HEK293 (cell line): ENCODE results near the gene LENEP.
A peak's percentile ranks its signal among the peaks of the same experiment; 100 is the strongest.

ENCODE experiments used
- EGR2 ChIP-seq: fragments of 450-650 bp; formaldehyde crosslinking; IDR thresholded peaks from 2 replicates; pipeline ENCODE4 v1.5.1; 2016; ENCODE audit warnings: low read depth, missing biosample characterization, missing genetic modification characterization
- FEZF1 ChIP-seq: fragments of 450-650 bp; formaldehyde crosslinking; IDR thresholded peaks from 2 replicates; pipeline ENCODE4 v1.5.1; 2016; ENCODE audit warnings: missing biosample characterization, missing genetic modification characterization
- KLF9 ChIP-seq: fragments of 450-650 bp; formaldehyde crosslinking; IDR thresholded peaks from 2 replicates; pipeline ENCODE4 v1.5.1; 2016; ENCODE audit warnings: missing biosample characterization, missing genetic modification characterization, low read depth
- REPIN1 ChIP-seq: fragments of 450-650 bp; formaldehyde crosslinking; IDR thresholded peaks from 2 replicates; pipeline ENCODE4 v1.5.1; 2017; ENCODE audit warnings: missing biosample characterization, missing genetic modification characterization, low read depth
- SALL2 ChIP-seq: fragments of 450-650 bp; formaldehyde crosslinking; IDR thresholded peaks from 2 replicates; pipeline ENCODE4 v1.5.0; 2017; ENCODE audit warnings: missing biosample characterization, mild to moderate bottlenecking, missing genetic modification characterization, borderline replicate concordance
- SCRT1 ChIP-seq: fragments of 450-650 bp; formaldehyde crosslinking; IDR thresholded peaks from 2 replicates; pipeline ENCODE4 v1.5.1; 2016; ENCODE audit warnings: missing biosample characterization, missing genetic modification characterization, borderline replicate concordance
- YY1 ChIP-seq: fragments of 450-650 bp; formaldehyde crosslinking; IDR thresholded peaks from 2 replicates; pipeline ENCODE4 v1.5.1; 2018; ENCODE audit warnings: missing biosample characterization, missing genetic modification characterization
- ZBTB48 ChIP-seq: fragments of 450-650 bp; formaldehyde crosslinking; IDR thresholded peaks from 2 replicates; pipeline ENCODE4 v1.5.1; 2016; ENCODE audit warnings: missing biosample characterization, missing genetic modification characterization
- ZIC2 ChIP-seq: fragments of 450-650 bp; formaldehyde crosslinking; IDR thresholded peaks from 2 replicates; pipeline ENCODE4 v1.5.1; 2016; ENCODE audit warnings: missing biosample characterization, missing genetic modification characterization
- ZNF223 ChIP-seq: fragments of 450-650 bp; formaldehyde crosslinking; IDR thresholded peaks from 2 replicates; pipeline ENCODE4 v1.5.1; 2016; ENCODE audit warnings: missing biosample characterization, missing genetic modification characterization
- ZNF311 ChIP-seq: fragments of 450-650 bp; formaldehyde crosslinking; IDR thresholded peaks from 2 replicates; pipeline ENCODE4 v1.5.1; 2017; ENCODE audit warnings: missing biosample characterization, missing genetic modification characterization, borderline replicate concordance
- ZNF350 ChIP-seq: fragments of 450-650 bp; formaldehyde crosslinking; IDR thresholded peaks from 2 replicates; pipeline ENCODE4 v1.5.0; 2017; ENCODE audit warnings: missing biosample characterization, mild to moderate bottlenecking, missing genetic modification characterization
- ZNF394 ChIP-seq: fragments of 450-650 bp; formaldehyde crosslinking; IDR thresholded peaks from 2 replicates; pipeline ENCODE4 v1.5.1; 2016; ENCODE audit warnings: missing biosample characterization, missing genetic modification characterization, mild to moderate bottlenecking, moderate library complexity, borderline replicate concordance
- ZNF501 ChIP-seq: fragments of 450-650 bp; formaldehyde crosslinking; IDR thresholded peaks from 2 replicates; pipeline ENCODE4 v1.5.1; 2016; ENCODE audit warnings: missing biosample characterization, missing genetic modification characterization
- ZNF621 ChIP-seq: fragments of 450-650 bp; formaldehyde crosslinking; IDR thresholded peaks from 2 replicates; pipeline ENCODE4 v1.5.1; 2017; ENCODE audit warnings: missing biosample characterization, missing genetic modification characterization
- ZNF626 ChIP-seq: fragments of 450-650 bp; sonication (Bioruptor Pico); formaldehyde crosslinking; IDR thresholded peaks from 2 replicates; pipeline ENCODE4 v1.5.1; 2018; ENCODE audit warnings: missing biosample characterization, missing genetic modification characterization, inconsistent platforms
- ZNF677 ChIP-seq: fragments of 450-650 bp; IDR thresholded peaks from 2 replicates; pipeline ENCODE4 v1.5.0; 2018; ENCODE audit warnings: missing biosample characterization, mild to moderate bottlenecking, missing genetic modification characterization, moderate library complexity
- ZNF777 ChIP-seq: fragments of 450-650 bp; formaldehyde crosslinking; IDR thresholded peaks from 2 replicates; pipeline ENCODE4 v1.5.1; 2017; ENCODE audit warnings: missing biosample characterization, missing genetic modification characterization, borderline replicate concordance
- ZNF792 ChIP-seq: fragments of 450-650 bp; formaldehyde crosslinking; IDR thresholded peaks from 2 replicates; pipeline ENCODE4 v1.5.1; 2016; ENCODE audit warnings: missing biosample characterization, missing genetic modification characterization
- TF ChIP-seq, protein P1 (sequence below): fragments of 450-650 bp; formaldehyde crosslinking; IDR thresholded peaks from 2 replicates; pipeline ENCODE4 v1.5.0; 2017; ENCODE audit warnings: missing biosample characterization, missing genetic modification characterization, borderline replicate concordance
- TF ChIP-seq, protein P2 (sequence below): fragments of 450-650 bp; formaldehyde crosslinking; IDR thresholded peaks from 2 replicates; pipeline ENCODE4 v1.5.1; 2016; ENCODE audit warnings: missing biosample characterization, missing genetic modification characterization
- TF ChIP-seq, protein P3 (sequence below): fragments of 450-650 bp; formaldehyde crosslinking; IDR thresholded peaks from 2 replicates; pipeline ENCODE4 v1.5.1; 2016; ENCODE audit warnings: missing biosample characterization, missing genetic modification characterization, borderline replicate concordance
- TF ChIP-seq, protein P4 (sequence below): fragments of 450-650 bp; formaldehyde crosslinking; IDR thresholded peaks from 2 replicates; pipeline ENCODE4 v1.5.1; 2016; ENCODE audit warnings: missing biosample characterization, missing genetic modification characterization
- TF ChIP-seq, protein P5 (sequence below): fragments of 450-650 bp; formaldehyde crosslinking; IDR thresholded peaks from 2 replicates; pipeline ENCODE4 v1.5.1; 2016; ENCODE audit warnings: missing biosample characterization, missing genetic modification characterization, borderline replicate concordance

Gene LENEP

DNA sequence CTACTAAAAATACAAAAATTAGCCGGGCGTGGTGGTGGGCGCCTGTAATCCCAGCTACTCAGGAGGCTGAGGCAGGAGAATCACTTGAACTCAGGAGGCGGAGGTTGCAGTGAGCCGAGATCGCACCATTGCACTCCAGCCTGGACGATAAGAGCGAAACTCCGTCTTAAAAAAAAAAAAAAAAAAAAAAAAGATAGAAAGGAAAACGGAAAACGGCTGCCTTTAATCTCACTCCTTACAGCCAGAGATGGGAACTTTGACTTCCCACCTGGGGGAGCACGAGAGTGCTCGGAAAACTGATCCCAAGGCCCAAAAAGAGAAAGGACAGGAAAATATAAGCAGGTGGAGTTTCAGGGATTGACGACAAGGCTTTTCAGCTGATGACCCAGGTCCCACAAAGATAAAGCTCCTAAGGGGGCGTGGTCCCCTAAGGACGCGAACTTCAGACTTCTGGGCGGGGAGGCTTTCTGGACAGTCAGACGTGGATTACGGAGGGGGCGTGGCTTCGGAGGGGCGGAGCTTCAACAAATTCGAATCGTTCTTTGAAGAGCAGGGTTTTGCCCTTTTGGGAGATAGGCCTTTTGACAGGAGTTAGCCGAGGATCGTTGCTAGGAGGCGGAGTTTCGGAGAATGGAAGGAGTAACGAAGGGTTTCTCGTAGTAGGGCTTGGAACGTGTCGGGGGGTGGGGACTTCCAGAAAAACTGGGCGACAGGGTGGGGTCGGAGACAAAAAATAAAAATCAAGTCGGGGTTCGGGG is 19.9 kb upstream of the LENEP start (continued):
- TF ChIP-seq, protein P1, sequence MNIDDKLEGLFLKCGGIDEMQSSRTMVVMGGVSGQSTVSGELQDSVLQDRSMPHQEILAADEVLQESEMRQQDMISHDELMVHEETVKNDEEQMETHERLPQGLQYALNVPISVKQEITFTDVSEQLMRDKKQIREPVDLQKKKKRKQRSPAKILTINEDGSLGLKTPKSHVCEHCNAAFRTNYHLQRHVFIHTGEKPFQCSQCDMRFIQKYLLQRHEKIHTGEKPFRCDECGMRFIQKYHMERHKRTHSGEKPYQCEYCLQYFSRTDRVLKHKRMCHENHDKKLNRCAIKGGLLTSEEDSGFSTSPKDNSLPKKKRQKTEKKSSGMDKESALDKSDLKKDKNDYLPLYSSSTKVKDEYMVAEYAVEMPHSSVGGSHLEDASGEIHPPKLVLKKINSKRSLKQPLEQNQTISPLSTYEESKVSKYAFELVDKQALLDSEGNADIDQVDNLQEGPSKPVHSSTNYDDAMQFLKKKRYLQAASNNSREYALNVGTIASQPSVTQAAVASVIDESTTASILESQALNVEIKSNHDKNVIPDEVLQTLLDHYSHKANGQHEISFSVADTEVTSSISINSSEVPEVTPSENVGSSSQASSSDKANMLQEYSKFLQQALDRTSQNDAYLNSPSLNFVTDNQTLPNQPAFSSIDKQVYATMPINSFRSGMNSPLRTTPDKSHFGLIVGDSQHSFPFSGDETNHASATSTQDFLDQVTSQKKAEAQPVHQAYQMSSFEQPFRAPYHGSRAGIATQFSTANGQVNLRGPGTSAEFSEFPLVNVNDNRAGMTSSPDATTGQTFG (tag by site-specific recombination), result no peak
- TF ChIP-seq YY1 (tag by site-specific recombination) (no peak), ZNF501 (peak; percentile 76; the same call in 1 of the 2 replicates), ZNF777 (tag by site-specific recombination) (no peak), ZNF223 (tag by site-specific recombination) (no peak), EGR2 (no peak), ZNF394 (tag by site-specific recombination) (peak; percentile 56; the same call in 1 of the 2 replicates), ZNF350 (tag by site-specific recombination) (no peak), ZNF792 (tag by site-specific recombination) (no peak), ZNF677 (tag by site-specific recombination) (no peak), KLF9 (peak; percentile 99), ZBTB48 (peak; percentile 73; the same call in 1 of the 2 replicates), ZNF621 (tag by site-specific recombination) (no peak), REPIN1 (no peak), SCRT1 (no peak), ZNF311 (tag by site-specific recombination) (no peak), FEZF1 (tag by site-specific recombination) (peak; percentile 95), ZIC2 (tag by site-specific recombination) (no peak), SALL2 (tag by site-specific recombination) (no peak), ZNF626 (no peak)
- TF ChIP-seq, protein P2, sequence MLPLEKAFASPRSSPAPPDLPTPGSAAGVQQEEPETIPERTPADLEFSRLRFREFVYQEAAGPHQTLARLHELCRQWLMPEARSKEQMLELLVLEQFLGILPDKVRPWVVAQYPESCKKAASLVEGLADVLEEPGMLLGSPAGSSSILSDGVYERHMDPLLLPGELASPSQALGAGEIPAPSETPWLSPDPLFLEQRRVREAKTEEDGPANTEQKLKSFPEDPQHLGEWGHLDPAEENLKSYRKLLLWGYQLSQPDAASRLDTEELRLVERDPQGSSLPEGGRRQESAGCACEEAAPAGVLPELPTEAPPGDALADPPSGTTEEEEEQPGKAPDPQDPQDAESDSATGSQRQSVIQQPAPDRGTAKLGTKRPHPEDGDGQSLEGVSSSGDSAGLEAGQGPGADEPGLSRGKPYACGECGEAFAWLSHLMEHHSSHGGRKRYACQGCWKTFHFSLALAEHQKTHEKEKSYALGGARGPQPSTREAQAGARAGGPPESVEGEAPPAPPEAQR, result no peak
- TF ChIP-seq, protein P3, sequence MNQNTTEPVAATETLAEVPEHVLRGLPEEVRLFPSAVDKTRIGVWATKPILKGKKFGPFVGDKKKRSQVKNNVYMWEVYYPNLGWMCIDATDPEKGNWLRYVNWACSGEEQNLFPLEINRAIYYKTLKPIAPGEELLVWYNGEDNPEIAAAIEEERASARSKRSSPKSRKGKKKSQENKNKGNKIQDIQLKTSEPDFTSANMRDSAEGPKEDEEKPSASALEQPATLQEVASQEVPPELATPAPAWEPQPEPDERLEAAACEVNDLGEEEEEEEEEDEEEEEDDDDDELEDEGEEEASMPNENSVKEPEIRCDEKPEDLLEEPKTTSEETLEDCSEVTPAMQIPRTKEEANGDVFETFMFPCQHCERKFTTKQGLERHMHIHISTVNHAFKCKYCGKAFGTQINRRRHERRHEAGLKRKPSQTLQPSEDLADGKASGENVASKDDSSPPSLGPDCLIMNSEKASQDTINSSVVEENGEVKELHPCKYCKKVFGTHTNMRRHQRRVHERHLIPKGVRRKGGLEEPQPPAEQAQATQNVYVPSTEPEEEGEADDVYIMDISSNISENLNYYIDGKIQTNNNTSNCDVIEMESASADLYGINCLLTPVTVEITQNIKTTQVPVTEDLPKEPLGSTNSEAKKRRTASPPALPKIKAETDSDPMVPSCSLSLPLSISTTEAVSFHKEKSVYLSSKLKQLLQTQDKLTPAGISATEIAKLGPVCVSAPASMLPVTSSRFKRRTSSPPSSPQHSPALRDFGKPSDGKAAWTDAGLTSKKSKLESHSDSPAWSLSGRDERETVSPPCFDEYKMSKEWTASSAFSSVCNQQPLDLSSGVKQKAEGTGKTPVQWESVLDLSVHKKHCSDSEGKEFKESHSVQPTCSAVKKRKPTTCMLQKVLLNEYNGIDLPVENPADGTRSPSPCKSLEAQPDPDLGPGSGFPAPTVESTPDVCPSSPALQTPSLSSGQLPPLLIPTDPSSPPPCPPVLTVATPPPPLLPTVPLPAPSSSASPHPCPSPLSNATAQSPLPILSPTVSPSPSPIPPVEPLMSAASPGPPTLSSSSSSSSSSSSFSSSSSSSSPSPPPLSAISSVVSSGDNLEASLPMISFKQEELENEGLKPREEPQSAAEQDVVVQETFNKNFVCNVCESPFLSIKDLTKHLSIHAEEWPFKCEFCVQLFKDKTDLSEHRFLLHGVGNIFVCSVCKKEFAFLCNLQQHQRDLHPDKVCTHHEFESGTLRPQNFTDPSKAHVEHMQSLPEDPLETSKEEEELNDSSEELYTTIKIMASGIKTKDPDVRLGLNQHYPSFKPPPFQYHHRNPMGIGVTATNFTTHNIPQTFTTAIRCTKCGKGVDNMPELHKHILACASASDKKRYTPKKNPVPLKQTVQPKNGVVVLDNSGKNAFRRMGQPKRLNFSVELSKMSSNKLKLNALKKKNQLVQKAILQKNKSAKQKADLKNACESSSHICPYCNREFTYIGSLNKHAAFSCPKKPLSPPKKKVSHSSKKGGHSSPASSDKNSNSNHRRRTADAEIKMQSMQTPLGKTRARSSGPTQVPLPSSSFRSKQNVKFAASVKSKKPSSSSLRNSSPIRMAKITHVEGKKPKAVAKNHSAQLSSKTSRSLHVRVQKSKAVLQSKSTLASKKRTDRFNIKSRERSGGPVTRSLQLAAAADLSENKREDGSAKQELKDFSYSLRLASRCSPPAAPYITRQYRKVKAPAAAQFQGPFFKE (tag by site-specific recombination), result no peak
- TF ChIP-seq, protein P4, sequence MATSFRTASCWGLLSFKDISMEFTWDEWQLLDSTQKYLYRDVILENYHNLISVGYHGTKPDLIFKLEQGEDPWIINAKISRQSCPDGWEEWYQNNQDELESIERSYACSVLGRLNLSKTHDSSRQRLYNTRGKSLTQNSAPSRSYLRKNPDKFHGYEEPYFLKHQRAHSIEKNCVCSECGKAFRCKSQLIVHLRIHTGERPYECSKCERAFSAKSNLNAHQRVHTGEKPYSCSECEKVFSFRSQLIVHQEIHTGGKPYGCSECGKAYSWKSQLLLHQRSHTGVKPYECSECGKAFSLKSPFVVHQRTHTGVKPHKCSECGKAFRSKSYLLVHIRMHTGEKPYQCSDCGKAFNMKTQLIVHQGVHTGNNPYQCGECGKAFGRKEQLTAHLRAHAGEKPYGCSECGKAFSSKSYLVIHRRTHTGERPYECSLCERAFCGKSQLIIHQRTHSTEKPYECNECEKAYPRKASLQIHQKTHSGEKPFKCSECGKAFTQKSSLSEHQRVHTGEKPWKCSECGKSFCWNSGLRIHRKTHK, result no peak
- TF ChIP-seq, protein P5, sequence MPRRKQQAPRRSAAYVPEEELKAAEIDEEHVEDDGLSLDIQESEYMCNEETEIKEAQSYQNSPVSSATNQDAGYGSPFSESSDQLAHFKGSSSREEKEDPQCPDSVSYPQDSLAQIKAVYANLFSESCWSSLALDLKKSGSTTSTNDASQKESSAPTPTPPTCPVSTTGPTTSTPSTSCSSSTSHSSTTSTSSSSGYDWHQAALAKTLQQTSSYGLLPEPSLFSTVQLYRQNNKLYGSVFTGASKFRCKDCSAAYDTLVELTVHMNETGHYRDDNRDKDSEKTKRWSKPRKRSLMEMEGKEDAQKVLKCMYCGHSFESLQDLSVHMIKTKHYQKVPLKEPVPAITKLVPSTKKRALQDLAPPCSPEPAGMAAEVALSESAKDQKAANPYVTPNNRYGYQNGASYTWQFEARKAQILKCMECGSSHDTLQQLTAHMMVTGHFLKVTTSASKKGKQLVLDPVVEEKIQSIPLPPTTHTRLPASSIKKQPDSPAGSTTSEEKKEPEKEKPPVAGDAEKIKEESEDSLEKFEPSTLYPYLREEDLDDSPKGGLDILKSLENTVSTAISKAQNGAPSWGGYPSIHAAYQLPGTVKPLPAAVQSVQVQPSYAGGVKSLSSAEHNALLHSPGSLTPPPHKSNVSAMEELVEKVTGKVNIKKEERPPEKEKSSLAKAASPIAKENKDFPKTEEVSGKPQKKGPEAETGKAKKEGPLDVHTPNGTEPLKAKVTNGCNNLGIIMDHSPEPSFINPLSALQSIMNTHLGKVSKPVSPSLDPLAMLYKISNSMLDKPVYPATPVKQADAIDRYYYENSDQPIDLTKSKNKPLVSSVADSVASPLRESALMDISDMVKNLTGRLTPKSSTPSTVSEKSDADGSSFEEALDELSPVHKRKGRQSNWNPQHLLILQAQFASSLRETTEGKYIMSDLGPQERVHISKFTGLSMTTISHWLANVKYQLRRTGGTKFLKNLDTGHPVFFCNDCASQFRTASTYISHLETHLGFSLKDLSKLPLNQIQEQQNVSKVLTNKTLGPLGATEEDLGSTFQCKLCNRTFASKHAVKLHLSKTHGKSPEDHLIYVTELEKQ, result 0 out of 2 replicates have a peak, but pooled peaks have one; percentile 7
